ENCODE measurements around the gene TENT5C. TPM values are rescaled to one million over a fixed set of nuclear protein-coding genes. Genes with fewer than 3 reads are reported as not detected.

Gene TENT5C
- total RNA-seq, 1 experiment from 2014 or later, result 19.8 TPM

DNA sequence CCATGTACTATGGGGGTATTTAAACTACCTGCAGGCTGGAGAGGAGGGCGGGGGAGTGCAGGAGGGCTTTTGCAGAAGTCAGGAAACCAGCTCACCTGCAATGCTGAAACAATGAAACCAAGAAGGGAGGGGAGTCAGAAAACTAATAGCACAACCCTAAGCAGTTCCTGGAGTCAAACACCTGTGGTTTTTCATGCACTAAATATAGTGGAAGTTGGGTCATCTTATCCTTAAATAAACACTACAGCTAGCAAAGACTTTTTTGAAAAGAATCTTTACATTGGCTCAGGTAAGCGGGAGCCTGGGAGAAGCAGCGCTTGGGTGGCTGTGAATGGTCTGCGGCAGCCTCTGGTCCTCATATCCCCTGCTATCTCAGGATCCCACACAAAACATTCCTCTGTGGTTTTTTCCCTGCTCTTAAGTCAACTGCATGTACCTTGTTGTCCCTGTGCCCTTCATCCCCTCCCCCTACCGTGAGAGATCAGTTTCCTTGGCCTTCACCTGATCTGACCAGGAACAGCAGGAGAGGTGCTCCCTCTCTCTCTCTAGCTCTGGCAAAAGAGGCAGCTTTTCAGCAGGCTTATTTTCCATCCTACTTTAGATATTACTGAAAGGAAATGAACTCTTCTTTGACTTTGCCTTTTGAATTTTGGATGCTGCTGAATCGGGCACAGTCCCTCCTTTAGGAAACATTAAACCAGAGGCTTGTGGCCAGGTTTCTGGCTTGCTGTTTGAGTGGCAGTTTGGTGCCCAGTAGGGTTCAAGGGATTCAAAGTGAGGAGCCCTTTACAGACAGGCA is 26.6 kb downstream of the TENT5C start:
- H3K4me3 Mint-ChIP-seq (ENCODE audit: unreplicated experiment), result no peak overlapping the region
- ChIA-PET CTCF (interaction anchor here (0.9 to 1.6 kb wide), 3 partner anchors 98 to 264 kb away, joined by 4 to 6 read pairs (median 4); no protein-coding TSS in a partner anchor), POLR2A (no interaction called here)
- no peaks in the 10 kb centered on the region for H3K9me3 Mint-ChIP-seq (ENCODE audit: unreplicated experiment)
- no peaks in the 10 kb centered on the region for H3K27me3 Mint-ChIP-seq (ENCODE audit: insufficient read depth, unreplicated experiment)
- H3K27ac Mint-ChIP-seq (ENCODE audit: unreplicated experiment), result no peak overlapping the region
- peak in 1 of 2 experiments; percentile 15 for DNase-seq
- intact Hi-C loops (cut with micrococcal nuclease; ENCODE audit: unreplicated experiment), result loop anchor here (10.0 kb wide), 1 partner anchor 262 kb away; no protein-coding TSS in a partner anchor
- no TSS peak for BruUV-seq (replicated peaks)
- H3K9me3 ChIP-seq, result no peaks in the 10 kb centered on the region
- H3K36me3 ChIP-seq (ENCODE audit: control insufficient read depth, insufficient read depth, low read length), result no peaks in the 10 kb centered on the region
- peaks cover 15% of the 10 kb centered on the region for H3K4me1 ChIP-seq
- H3K4me1 Mint-ChIP-seq (ENCODE audit: low read depth, unreplicated experiment), result peaks cover 30% of the 10 kb centered on the region
- TF ChIP-seq, protein P1, sequence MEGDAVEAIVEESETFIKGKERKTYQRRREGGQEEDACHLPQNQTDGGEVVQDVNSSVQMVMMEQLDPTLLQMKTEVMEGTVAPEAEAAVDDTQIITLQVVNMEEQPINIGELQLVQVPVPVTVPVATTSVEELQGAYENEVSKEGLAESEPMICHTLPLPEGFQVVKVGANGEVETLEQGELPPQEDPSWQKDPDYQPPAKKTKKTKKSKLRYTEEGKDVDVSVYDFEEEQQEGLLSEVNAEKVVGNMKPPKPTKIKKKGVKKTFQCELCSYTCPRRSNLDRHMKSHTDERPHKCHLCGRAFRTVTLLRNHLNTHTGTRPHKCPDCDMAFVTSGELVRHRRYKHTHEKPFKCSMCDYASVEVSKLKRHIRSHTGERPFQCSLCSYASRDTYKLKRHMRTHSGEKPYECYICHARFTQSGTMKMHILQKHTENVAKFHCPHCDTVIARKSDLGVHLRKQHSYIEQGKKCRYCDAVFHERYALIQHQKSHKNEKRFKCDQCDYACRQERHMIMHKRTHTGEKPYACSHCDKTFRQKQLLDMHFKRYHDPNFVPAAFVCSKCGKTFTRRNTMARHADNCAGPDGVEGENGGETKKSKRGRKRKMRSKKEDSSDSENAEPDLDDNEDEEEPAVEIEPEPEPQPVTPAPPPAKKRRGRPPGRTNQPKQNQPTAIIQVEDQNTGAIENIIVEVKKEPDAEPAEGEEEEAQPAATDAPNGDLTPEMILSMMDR (IDR thresholded peaks at IDR 0.05; ENCODE audit: insufficient read depth in 1 of 2, low read depth in 1 of 2, low read length in 1 of 2, severe bottlenecking in 1 of 2, unreplicated experiment in 1 of 2), result no peak
- H3K36me3 Mint-ChIP-seq (ENCODE audit: insufficient read depth, unreplicated experiment), result peaks cover 21% of the 10 kb centered on the region
- H3K27me3 ChIP-seq (replicated peaks; ENCODE audit: control insufficient read depth, insufficient read depth, low read length), result no peaks in the 10 kb centered on the region
- no peak overlapping the region for H3K4me3 ChIP-seq (ENCODE audit: low read depth, low read length)

DNA sequence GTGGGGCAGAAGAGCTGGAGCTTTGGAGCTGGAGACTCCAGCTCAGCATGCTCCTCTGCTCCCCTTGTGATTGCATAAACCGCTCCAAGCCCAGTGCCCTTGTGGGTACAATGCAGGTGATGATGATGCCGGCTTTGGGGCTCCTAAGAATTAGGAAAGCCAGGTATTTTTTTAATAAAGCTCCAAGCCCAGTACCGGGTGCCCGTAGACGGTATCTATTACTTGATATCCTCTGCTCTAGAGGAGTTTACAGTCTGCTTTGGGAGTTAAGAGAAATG is 27.2 kb downstream of the TENT5C start:
- DNase-seq, result no peak
- Mint-ChIP-seq H3K27me3 (ENCODE audit: insufficient read depth, unreplicated experiment) (no peaks in the 10 kb centered on the region), H3K36me3 (ENCODE audit: insufficient read depth, unreplicated experiment) (peaks cover 20% of the 10 kb centered on the region), H3K4me3 (ENCODE audit: unreplicated experiment) (no peak overlapping the region), H3K4me1 (ENCODE audit: low read depth, unreplicated experiment) (peaks cover 26% of the 10 kb centered on the region), H3K9me3 (ENCODE audit: unreplicated experiment) (no peaks in the 10 kb centered on the region), H3K27ac (ENCODE audit: unreplicated experiment) (no peak overlapping the region)
- no peaks in the 10 kb centered on the region for H3K9me3 ChIP-seq
- intact Hi-C loops (cut with micrococcal nuclease; ENCODE audit: unreplicated experiment), result loop anchor here (10.0 kb wide), 1 partner anchor 262 kb away; no protein-coding TSS in a partner anchor
- ChIA-PET POLR2A (no interaction called here), CTCF (no interaction called here)
- peaks cover 15% of the 10 kb centered on the region for H3K4me1 ChIP-seq
- TF ChIP-seq, protein P1 (IDR thresholded peaks at IDR 0.05; ENCODE audit: insufficient read depth in 1 of 2, low read depth in 1 of 2, low read length in 1 of 2, severe bottlenecking in 1 of 2, unreplicated experiment in 1 of 2), result no peak
- no peaks in the 10 kb centered on the region for H3K36me3 ChIP-seq (ENCODE audit: control insufficient read depth, insufficient read depth, low read length)
- H3K4me3 ChIP-seq (ENCODE audit: low read depth, low read length), result no peak overlapping the region
- no TSS peak for BruUV-seq (replicated peaks)
- H3K27me3 ChIP-seq (replicated peaks; ENCODE audit: control insufficient read depth, insufficient read depth, low read length), result no peaks in the 10 kb centered on the region

DNA sequence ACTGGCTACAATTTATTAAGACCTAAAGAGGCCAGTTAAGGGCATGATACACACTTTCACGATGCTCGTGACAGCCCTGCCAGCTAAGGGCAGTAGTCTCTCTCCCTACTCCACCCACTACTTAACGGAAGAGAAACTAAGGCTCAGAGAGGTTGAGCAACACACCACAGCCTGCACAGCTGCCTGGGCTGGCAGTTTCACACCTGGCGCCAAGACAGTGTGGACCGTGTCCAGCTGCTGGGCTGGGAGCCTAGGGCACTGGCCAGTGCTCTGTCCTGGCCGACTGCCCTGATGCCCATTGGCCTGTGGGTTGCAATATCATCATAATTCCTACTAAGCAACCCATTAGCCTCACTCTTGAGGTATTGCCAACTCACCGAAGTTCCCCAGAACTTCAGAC is 27.6 kb downstream of the TENT5C start:
- no TSS peak for BruUV-seq (replicated peaks)
- no peak overlapping the region for H3K4me3 Mint-ChIP-seq (ENCODE audit: unreplicated experiment)
- peaks cover 20% of the 10 kb centered on the region for H3K36me3 Mint-ChIP-seq (ENCODE audit: insufficient read depth, unreplicated experiment)
- no peak overlapping the region for H3K27ac Mint-ChIP-seq (ENCODE audit: unreplicated experiment)
- Histone ChIP-seq H3K4me1 (peaks cover 15% of the 10 kb centered on the region), H3K36me3 (ENCODE audit: control insufficient read depth, insufficient read depth, low read length) (no peaks in the 10 kb centered on the region), H3K4me3 (ENCODE audit: low read depth, low read length) (no peak overlapping the region), H3K9me3 (no peaks in the 10 kb centered on the region), H3K27me3 (replicated peaks; ENCODE audit: control insufficient read depth, insufficient read depth, low read length) (no peaks in the 10 kb centered on the region)
- no peaks in the 10 kb centered on the region for H3K27me3 Mint-ChIP-seq (ENCODE audit: insufficient read depth, unreplicated experiment)
- TF ChIP-seq, protein P1 (IDR thresholded peaks at IDR 0.05; ENCODE audit: insufficient read depth in 1 of 2, low read depth in 1 of 2, low read length in 1 of 2, severe bottlenecking in 1 of 2, unreplicated experiment in 1 of 2), result no peak
- peaks cover 26% of the 10 kb centered on the region for H3K4me1 Mint-ChIP-seq (ENCODE audit: low read depth, unreplicated experiment)
- CTCF ChIA-PET, result no interaction called here
- POLR2A ChIA-PET, result no interaction called here
- no peaks in the 10 kb centered on the region for H3K9me3 Mint-ChIP-seq (ENCODE audit: unreplicated experiment)
- no peak for DNase-seq
- intact Hi-C loops (cut with micrococcal nuclease; ENCODE audit: unreplicated experiment), result loop anchor here (10.0 kb wide), 1 partner anchor 261 kb away; no protein-coding TSS in a partner anchor

Measured in Caco-2 (cell line).